GM06990 (cell line): Measurements from ENCODE around the gene SAMD1.

Experiments
- DNase-seq: peaks from one replicate; pipeline ENCODE4 v3.0.0-alpha.2; 2011; ENCODE audit not compliant: insufficient read length; ENCODE audit errors: extremely low read depth
- H3K27me3 ChIP-seq: replicated peaks from 2 replicates; pipeline ENCODE4 v1.6.0; 2011; ENCODE audit warnings: low read length; ENCODE audit not compliant: control insufficient read depth, insufficient read depth
- H3K36me3 ChIP-seq: 2 replicates; pipeline ENCODE4 v1.5.1; 2011; ENCODE audit warnings: low read length; ENCODE audit not compliant: control insufficient read depth, insufficient read depth
- H3K4me3 ChIP-seq: replicated peaks from 2 replicates; pipeline ENCODE4 v1.5.1; 2011; ENCODE audit warnings: low read depth, mild to moderate bottlenecking, control low read depth, low read length
- TF ChIP-seq, protein P1 (sequence below): IDR thresholded peaks from 2 replicates; pipeline ENCODE4 v1.5.1; 2011; ENCODE audit warnings: low read length, control low read depth, mild to moderate bottlenecking, inconsistent platforms; ENCODE audit not compliant: insufficient read depth, poor library complexity, severe bottlenecking

The SAMD1 gene

DNA sequence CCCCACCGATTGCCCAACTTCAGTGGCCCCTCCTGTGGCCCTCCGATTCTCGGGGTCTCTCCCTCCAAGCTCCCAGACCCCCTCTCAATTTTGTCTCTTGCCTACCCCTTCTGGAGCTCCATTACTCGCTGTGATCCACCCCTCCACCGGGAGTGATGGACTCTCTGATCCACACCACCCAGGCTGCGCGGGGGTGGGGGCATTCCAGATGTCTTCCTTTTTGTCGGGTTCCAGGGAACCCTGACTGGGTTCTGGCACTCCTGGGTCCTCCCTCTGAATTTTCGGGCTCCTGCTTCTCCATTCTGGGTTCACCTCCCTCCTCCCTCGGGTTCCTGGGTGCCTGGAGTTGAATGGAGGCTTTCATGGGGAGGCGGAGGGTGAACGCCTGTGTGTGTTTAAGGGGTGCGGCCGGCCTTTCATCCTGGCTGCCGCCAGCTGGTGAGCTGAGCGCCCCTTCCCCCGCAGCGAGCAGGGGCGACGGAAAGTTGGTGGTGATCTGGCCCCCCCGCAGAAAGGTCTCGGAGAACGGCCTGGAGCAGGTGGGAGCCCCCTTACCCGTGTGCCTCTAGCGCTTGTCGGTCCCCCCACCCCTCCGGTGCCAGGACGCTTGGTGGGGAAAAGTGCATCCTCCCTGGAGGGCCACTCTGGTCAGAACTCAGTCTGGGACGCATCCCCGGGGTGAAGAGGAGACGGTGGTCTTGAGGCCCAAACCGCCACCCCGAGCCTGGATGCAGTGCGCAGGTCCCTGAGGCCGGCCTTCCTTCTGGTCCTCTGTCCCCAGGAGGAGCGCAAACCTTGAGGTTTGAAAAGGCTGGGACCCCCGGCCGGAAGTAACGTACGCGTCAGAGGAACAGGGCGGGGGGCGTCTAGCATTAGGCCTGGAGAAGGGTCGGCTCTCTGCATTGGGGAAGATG is 16.4 kb downstream of the SAMD1 start:
- TF ChIP-seq, protein P1, sequence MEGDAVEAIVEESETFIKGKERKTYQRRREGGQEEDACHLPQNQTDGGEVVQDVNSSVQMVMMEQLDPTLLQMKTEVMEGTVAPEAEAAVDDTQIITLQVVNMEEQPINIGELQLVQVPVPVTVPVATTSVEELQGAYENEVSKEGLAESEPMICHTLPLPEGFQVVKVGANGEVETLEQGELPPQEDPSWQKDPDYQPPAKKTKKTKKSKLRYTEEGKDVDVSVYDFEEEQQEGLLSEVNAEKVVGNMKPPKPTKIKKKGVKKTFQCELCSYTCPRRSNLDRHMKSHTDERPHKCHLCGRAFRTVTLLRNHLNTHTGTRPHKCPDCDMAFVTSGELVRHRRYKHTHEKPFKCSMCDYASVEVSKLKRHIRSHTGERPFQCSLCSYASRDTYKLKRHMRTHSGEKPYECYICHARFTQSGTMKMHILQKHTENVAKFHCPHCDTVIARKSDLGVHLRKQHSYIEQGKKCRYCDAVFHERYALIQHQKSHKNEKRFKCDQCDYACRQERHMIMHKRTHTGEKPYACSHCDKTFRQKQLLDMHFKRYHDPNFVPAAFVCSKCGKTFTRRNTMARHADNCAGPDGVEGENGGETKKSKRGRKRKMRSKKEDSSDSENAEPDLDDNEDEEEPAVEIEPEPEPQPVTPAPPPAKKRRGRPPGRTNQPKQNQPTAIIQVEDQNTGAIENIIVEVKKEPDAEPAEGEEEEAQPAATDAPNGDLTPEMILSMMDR = no peak
- DNase-seq = no peak
- Histone ChIP-seq H3K27me3 (no peaks in the 10 kb centered on the region; the same call in 1 of the 2 replicates), H3K4me3 (peak overlapping the region; percentile 45), H3K36me3 (no peaks in the 10 kb centered on the region)

DNA sequence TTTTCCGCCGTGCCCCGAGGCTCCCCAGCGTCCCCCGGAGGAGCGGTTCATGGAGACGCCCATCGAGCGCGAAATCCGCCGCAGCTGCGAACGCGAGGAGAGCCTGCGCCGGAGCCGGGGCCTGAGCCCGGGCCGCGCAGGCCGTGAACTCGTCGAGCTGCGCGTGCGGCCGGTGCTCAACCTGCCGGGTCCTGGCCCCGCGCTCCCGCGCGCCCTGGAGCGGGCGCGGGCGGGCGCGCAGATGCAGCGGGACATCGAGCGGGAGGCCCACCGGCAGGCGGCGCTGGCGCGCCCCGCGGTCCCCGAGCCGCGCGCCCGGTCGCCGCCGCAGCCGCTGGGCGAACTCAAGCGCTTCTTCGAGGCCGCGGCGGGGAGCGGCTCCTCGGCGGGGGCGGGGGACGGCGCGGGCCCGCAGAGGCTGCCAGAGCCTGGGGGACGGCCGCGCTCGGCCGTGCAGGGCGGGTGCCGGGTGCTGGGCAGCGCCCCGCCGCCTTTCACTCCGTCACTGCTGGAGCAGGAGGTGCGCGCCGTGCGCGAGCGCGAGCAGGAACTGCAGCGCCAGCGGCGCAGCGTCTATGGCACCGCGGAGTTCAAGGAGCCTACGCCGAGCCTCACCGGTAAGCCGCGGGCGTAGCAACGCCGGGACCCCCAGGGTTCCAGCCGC is 17.2 kb downstream of the SAMD1 start:
- H3K27me3 ChIP-seq = no peaks in the 10 kb centered on the region; the same call in 1 of the 2 replicates
- peak; percentile 85 for DNase-seq

DNA sequence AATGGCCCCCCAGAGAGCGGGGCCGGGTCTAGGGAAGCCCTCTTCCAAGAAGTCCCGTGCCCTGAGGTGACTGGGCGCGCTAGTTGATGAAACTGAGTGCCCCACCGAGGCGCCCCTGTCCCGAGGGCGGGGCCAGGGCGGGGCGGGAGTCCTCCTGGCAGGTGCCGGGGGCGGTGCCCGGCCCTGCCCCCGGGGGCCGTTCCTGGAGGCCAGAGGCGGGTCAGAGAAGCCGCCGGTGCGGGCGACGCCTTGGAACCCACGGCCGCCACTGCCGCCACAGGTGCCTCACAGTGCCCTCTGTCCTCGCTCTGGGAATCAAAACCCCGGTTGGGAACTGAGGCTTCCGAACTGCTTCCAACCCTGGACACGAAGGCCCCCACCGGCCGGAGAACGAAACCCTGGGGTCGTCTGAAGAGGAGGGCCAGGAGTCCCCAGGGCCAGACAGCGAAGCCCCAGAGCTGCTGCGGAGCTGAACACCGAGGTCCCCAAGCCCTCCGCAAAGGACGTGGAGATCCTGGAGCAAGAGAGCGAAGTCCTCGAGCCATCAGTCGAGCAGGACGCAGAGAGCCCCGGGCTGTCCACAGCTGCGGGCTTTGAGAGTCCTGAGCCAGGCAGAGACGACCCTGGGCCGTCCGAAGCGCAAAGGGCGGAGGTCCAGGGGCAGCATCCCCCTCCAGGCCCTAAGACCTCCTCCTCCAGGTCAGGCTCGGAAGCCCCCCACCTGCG is 17.9 kb downstream of the SAMD1 start, which contains the start of gene MISP3:
Gene MISP3 (plus strand): TSS at position 252 of the 726 bp plus-strand sequence. CDS start 524 bp downstream, outside the sequence.
- no peaks in the 10 kb centered on the region for H3K36me3 ChIP-seq
- peak within 1 kb of the TSS; percentile 55 for H3K4me3 ChIP-seq
- no peaks in the 10 kb centered on the region; the same call in 1 of the 2 replicates for H3K27me3 ChIP-seq
- TF ChIP-seq, protein P1 = no peak
- DNase-seq = peak; percentile 49

More for the DNA sequence above, 17.2 kb downstream of the SAMD1 start:
- H3K4me3 ChIP-seq = peak overlapping the region; percentile 55
- no peaks in the 10 kb centered on the region for H3K36me3 ChIP-seq
- TF ChIP-seq, protein P1 = no peak

DNA sequence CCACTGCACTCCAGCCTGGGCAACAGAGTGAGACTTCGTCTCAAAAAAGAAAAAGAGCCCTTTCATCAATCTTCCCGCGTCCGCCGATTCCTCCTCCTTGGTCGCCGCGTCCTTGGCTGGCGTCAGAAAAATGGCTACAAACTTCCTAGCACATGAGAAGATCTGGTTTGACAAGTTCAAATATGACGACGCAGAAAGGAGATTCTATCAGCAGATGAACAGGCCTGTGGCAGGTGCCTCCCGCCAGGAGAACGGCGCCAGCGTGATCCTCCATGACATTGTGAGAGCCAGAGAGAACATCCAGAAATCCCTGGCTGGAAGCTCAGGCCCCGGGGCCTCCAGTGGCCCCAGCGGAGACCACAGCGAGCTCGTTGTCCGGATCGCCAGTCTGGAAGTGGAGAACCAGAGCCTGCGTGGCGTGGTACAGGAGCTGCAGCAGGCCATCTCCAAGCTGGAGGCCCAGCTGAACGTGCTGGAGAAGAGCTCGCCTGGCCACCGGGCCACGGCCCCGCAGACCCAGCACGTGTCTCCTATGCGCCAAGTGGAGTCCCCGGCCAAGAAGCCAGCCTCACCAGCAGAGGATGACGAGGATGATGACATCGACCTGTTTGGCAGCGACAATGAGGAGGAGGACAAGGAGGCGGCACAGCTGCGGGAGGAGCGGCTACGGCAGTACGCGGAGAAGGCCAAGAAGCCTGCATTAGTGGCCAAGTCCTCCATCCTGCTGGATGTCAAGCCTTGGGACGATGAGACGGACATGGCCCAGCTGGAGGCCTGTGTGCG is 20.1 kb downstream of the SAMD1 start:
- DNase-seq = no peak
- H3K4me3 ChIP-seq = no peak overlapping the region
- no peaks in the 10 kb centered on the region for H3K36me3 ChIP-seq
- TF ChIP-seq, protein P1 = no peak
- H3K27me3 ChIP-seq = no peaks in the 10 kb centered on the region; the same call in 1 of the 2 replicates

DNA sequence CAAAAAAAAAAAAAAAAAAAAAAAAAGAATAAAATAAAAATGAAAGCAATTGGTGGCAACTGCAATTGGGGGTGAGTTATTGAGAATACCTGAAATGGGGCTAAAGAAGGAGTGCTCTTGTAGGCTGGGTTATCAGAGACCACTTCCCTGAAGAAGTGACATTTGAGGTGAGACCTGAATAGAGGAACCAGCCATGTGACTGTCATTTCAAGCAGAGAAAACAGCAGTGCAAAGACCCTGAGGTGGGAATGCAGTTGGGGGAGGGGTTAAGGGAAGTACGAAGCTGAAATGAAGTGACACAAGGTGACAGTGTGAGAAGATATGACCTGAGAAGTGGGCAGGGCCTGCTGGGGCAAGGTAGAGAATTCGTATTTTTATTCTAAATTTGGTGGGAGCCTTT is 24.4 kb downstream of the SAMD1 start:
- DNase-seq = no peak
- no peaks in the 10 kb centered on the region for H3K36me3 ChIP-seq

More for the DNA sequence above, 24.4 kb downstream of the SAMD1 start:
- Histone ChIP-seq H3K4me3 (no peak overlapping the region), H3K27me3 (no peaks in the 10 kb centered on the region)
- TF ChIP-seq, protein P1 = no peak
